IgD-negative memory B cell (primary cell): Measurements from ENCODE around the gene PTPA. TPM values are rescaled to one million over a fixed set of nuclear protein-coding genes. Genes with fewer than 3 reads are reported as not detected.

Experiments used
- H3K27ac Mint-ChIP-seq, 3 donors: one replicate each; pipeline ENCODE4 v1.8.0; 2020 to 2022; ENCODE audit warnings: mild to moderate bottlenecking in 3 of 3, mixed read lengths in 3 of 3, moderate library complexity in 1 of 3
- H3K27me3 Mint-ChIP-seq: one replicate; pipeline ENCODE4 v1.8.0; 2021; ENCODE audit warnings: mixed read lengths
- H3K36me3 Mint-ChIP-seq: one replicate; pipeline ENCODE4 v1.8.0; 2020; ENCODE audit warnings: mild to moderate bottlenecking, mixed read lengths
- H3K4me1 Mint-ChIP-seq, 3 donors: one replicate each; pipeline ENCODE4 v1.8.0; 2020 to 2022; ENCODE audit warnings: mixed read lengths in 3 of 3, mild to moderate bottlenecking in 1 of 3
- H3K4me3 Mint-ChIP-seq, 4 donors: one replicate each; pipeline ENCODE4 v1.8.0; 2020 to 2022; ENCODE audit warnings: mild to moderate bottlenecking in 4 of 4, mixed read lengths in 4 of 4, moderate library complexity in 3 of 4
- H3K9me3 Mint-ChIP-seq, 3 donors: one replicate each; pipeline ENCODE4 v1.8.0; 2020 to 2021; ENCODE audit warnings: mixed read lengths in 3 of 3, mild to moderate bottlenecking in 1 of 3
- polyA plus RNA-seq: library from polyadenylated mRNA; unstranded; fragments of 300-500 nt; fragmentation: Illumina TruSeq; gene quantifications from one replicate; pipeline ENCODE4 v1.2.3, GENCODE V29; 2021

The PTPA gene
- polyA plus RNA-seq, 1 donor from 2014 or later = 12.2 TPM

DNA sequence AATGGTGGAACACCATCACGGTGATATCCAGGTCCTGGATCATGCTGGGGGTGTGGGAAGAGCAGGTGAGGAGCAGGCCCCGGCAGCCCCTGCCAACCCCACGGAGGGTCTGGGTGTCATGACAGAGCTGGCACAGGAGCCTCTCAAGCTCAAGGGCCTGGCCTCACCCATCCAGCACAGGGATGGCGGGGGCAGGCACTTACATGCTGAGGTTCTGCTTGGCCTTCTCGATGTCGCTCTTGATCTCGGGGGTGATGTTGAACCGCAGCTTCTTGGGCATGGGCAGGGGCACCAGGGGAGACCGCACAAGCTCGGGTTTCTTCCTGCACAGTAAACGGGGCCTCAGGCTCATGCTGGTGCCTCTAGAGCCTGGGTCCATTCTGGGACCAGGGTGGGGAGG, 12.9 kb upstream of the PTPA start:
- Mint-ChIP-seq H3K36me3 (peaks cover 3% of the 10 kb centered on the region), H3K27me3 (peaks cover 3% of the 10 kb centered on the region), H3K4me1 (peaks cover 0 to 1% (median 0%) of the 10 kb centered on the region in 3 donors), H3K4me3 (no peak overlapping the region), H3K27ac (no peak overlapping the region), H3K9me3 (no peaks in the 10 kb centered on the region)

DNA sequence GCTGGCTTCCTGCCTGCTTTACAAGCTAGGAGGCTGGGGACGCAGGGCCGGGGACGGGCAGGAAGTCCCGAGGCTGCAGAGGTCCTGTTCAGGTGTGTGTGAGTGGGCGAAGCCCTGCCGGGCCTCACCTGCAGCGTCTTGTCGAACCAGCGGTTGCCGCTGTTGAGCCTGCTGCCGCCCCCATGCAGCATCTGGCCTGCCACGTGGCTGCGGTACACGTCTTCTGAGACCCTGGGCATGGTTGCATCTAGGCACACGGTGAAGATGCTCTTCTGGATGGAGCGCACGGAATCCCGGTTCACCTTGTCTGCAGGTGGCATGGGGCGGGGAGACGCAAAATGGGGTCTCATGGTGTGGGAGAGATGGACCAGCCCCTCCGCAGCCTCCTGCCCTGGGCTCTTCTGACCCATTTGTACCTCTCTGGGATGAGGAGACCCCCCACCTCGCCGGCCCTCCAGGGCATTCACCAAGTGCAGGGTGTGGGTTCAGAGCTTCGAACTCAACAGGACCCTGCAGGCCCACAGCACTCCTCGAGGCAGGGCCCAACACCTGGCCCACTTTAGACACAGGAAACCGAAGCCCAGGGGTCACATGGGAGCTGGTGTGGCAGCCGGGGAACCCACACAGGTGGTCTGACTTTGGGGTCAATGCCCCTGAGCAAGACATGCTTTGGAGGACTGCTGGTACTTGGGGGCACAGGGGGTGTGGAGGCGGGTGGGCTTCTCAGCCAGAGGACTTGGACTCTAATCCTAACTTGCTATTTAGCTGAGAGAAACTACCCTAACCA, 10.6 kb upstream of the PTPA start:
- H3K4me1 Mint-ChIP-seq = no peaks in the 10 kb centered on the region

DNA sequence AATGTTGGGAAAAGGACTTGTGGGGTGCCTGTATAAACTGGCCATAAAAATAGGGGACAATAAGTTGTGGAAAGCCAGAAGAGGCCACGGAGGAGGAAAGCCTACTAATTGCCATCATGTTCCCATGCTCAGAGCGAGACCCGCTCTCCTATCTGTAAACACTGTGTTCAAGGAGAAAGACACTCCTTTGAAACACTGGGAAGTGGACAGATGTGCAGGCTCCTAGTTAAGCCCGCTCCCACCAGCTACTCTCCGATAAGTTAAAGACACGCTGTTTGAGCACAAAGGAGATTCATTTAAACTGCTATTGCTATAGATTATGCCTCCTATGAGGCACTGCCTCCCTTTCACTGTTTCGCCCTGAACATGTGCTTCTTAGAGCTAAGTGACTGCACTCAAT, 9.9 kb upstream of the PTPA start:
- Mint-ChIP-seq H3K36me3 (peaks cover 3% of the 10 kb centered on the region), H3K4me3 (peak overlapping the region in 2 of 4 donors; percentile 40 to 43), H3K4me1 (no peaks in the 10 kb centered on the region), H3K9me3 (no peaks in the 10 kb centered on the region), H3K27me3 (peaks cover 3% of the 10 kb centered on the region), H3K27ac (peak overlapping the region in 1 of 3 donors; percentile 62)

More for the DNA sequence above, 10.6 kb upstream of the PTPA start:
- Mint-ChIP-seq H3K36me3 (peaks cover 3% of the 10 kb centered on the region), H3K9me3 (no peaks in the 10 kb centered on the region), H3K27ac (peak overlapping the region in 1 of 3 donors; percentile 62), H3K27me3 (peaks cover 3% of the 10 kb centered on the region), H3K4me3 (no peak overlapping the region)

DNA sequence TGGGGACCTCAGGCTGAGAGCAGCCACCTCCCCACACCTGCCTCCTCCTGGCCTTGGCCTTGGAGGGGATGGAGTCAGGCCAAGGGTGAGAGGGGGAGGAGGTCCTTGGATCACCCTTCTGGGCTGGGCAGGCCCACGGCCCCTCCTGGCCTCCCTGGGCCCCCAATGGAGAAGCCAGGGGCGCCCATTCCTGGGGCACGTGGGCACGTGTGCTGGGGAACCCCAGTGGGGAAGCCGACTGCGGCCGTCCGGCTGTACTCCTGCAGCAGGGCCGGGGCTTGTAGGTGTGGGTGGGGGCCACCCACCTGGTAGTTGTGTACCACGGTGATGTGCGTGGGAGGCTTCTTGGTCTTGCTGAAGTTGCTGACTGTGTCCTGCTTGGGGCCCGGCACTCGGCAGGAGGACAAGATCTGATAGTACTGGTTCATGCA, 9.1 kb upstream of the PTPA start:
- peaks cover 1% of the 10 kb centered on the region for H3K36me3 Mint-ChIP-seq
- no peaks in the 10 kb centered on the region for H3K9me3 Mint-ChIP-seq
- H3K4me1 Mint-ChIP-seq = no peaks in the 10 kb centered on the region
- H3K27ac Mint-ChIP-seq = peak overlapping the region in 1 of 3 donors; percentile 62
- no peak overlapping the region for H3K4me3 Mint-ChIP-seq
- H3K27me3 Mint-ChIP-seq = peaks cover 3% of the 10 kb centered on the region

DNA sequence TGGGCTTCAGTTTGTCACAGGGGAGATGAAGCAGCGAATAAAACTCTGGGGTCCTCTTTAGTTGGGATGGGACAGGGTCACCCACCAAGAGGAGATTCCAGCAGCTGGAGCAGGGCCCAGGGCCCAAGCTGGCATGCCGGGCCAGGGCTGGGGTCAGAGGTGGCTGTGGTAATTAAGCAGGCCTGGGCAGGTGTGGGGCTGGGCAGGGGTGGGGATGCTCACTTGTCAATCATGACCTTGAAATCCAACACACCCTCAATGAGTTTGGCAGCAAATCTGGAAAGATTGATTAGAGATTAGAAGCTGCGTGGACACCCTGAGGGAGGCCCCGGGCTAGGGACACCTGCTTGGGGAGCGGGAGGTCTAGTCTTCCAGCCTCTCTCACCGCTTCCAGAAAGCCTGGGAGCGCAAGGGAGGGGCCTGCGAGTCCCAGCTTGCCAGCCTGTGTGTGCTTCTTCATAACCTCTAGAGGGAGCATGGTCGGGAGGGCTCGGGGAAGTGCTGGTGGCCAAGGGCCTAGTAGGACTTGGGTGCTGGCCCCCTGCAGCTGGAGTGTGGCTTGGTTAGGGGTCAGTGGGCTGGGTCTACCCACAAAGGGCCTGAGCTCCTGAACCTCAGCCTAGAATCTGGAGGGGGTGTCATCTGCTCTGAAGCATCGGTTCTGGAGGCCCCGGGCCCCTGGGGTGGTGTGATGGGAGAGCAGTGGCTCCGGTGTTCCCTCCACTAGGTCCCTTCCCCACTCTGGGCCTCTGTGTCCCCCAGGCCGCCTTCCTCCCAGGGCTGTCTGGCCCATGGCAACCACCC, 8.2 kb upstream of the PTPA start:
- Mint-ChIP-seq H3K27ac (no peak overlapping the region), H3K36me3 (peaks cover 1% of the 10 kb centered on the region), H3K4me3 (no peak overlapping the region), H3K27me3 (peaks cover 3% of the 10 kb centered on the region), H3K9me3 (no peaks in the 10 kb centered on the region), H3K4me1 (no peaks in the 10 kb centered on the region)

DNA sequence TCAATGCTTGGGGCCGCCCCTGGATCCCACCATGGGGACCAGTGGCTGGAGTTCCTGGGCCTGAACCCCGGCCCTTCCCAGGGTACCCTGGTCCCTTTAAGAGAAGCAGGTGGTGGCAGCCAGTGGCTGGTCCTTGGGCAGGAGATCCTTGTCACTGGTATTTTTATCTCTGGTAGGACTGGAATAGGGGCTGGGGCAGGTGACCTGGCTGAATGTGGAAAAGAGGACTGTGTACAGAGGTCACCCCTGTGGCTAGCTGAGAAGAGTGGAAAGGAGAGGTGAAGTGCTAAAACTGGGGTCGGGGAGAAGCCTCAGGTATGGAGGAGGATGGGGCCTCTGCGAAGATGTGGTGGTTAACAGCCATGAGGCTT, 7.6 kb upstream of the PTPA start:
- H3K27ac Mint-ChIP-seq = no peak overlapping the region
- no peak overlapping the region for H3K4me3 Mint-ChIP-seq
- no peaks in the 10 kb centered on the region for H3K9me3 Mint-ChIP-seq
- H3K36me3 Mint-ChIP-seq = peaks cover 1% of the 10 kb centered on the region
- H3K27me3 Mint-ChIP-seq = peaks cover 3% of the 10 kb centered on the region
- H3K4me1 Mint-ChIP-seq = no peaks in the 10 kb centered on the region

DNA sequence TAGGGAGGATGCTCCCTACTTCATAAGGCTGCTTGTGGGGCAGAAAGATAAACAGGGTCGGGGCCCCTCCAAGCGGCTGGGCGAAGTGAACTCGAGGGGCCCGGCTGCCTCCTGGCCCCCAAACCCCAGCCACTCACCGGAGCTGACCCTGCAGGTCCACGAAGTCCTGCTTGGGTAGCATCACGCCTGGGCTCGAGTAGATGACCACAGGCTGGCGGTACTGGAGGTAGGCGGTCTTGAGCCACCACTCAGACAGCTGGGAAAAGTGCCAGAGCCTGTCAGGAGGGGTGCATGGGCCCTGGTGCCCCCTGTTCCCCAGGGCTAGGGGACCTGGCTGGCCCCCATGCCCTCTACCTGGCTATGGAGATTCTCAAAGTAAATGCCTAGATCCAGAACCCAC, 7.2 kb upstream of the PTPA start:
- Mint-ChIP-seq H3K4me3 (no peak overlapping the region), H3K9me3 (no peaks in the 10 kb centered on the region), H3K27ac (no peak overlapping the region), H3K27me3 (peaks cover 3% of the 10 kb centered on the region), H3K36me3 (peaks cover 1% of the 10 kb centered on the region), H3K4me1 (no peaks in the 10 kb centered on the region)

DNA sequence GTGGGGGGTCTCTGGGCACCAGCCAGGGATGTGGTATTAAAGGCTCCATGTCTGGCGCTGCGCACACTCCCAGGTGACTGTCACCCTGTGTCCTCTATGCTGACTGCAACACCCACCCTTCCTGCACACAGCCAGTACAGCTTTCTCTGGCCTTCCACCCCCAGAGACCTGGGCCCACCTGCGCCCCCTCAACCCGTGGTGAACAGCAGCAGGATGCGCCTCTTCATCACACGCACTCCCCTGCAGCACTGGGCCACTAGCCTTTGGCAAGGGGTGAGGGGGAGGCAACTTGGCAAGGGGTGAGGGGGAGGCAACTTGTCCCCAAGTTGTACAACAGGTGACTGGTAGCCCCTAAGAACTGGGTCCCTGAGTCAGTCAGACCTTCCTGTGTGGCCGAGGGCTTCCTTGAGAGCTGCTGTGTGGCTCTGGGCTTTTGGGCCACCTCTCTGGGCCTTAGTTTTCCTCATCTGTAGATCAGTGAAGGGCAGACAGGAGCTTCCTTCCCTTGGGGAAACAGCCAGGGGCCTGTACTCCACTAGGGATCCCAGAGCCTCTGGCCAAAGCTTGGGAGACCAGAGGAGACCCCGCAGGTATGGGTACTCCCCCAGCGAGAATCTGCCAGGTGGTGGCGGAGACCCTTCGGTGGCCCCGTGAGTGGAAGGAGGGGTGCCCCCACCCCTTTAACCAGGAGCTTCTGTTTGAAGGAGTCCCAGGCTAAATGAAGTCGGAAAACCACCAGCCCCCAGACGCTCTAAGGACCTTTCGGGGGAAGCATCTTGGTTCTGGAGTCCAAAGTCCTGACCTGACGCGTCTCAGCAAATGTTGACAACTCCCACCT, 5.1 kb upstream of the PTPA start:
- Mint-ChIP-seq H3K36me3 (peaks cover under 1% of the 10 kb centered on the region), H3K9me3 (no peaks in the 10 kb centered on the region), H3K27me3 (peaks cover 2% of the 10 kb centered on the region), H3K4me3 (peak overlapping the region in 1 of 4 donors; percentile 29), H3K4me1 (peaks cover 0 to 8% (median 3%) of the 10 kb centered on the region in 3 donors), H3K27ac (no peak overlapping the region)

DNA sequence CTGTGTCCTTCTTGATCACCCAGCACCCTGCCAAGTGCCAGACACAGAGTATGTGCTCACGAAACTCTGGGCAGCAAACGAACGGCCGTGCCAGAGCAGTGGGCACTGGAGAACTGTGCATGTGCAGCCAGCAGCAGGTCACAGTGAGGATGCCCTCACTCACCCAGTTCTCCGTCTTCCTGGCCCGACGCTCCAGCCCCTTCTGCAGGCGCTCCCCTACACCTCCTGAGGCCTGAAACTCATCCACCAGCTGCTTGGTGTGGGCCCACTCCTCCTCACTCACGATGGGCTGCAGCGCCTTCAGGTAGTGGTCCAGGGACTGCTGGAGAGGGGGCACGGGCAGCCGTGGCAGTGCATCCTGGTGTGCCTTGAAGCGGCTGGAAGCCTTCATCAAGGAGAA, 3.6 kb upstream of the PTPA start:
- H3K36me3 Mint-ChIP-seq = no peaks in the 10 kb centered on the region
- H3K27ac Mint-ChIP-seq = no peak overlapping the region
- no peaks in the 10 kb centered on the region for H3K9me3 Mint-ChIP-seq
- peak overlapping the region in 1 of 4 donors; percentile 69 for H3K4me3 Mint-ChIP-seq
- H3K27me3 Mint-ChIP-seq = no peaks in the 10 kb centered on the region
- H3K4me1 Mint-ChIP-seq = peaks cover 4 to 12% (median 8%) of the 10 kb centered on the region in 3 donors

DNA sequence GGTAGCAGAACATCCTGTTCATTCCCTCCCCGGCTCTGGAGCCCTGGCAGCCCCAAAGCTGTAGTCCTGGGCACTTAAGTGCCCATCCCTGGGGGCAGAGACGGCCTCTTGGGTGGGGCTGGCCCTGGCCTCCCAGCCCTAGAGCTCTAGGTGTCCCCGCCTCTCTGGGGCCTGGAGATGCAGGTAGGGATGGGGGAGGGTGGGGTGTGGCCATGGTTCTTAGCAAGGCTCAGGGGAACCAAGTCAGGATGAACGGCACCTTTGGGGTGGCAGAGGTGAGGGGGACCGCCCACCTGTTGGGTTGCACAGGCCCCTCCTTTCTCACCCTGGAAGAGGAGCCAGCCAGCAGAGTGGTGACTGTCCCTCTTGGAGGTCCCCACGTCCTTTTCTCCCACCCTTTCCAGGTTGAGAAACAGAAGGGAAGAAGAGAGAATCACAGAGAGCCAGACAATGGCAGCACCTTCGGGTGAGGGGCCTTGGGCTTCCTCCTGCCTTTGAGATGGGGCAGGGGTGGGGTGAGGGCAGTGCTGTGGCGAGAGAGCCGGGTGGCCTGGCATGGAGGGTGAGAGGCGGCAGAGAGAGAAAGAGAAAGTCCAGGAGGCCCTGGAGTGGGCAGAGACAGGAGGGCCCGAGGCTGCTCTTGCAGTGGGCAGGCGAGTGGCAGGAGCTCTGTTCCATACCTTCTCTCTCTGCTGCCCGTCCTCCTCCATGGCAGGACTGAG, 3.0 kb upstream of the PTPA start:
- H3K9me3 Mint-ChIP-seq = no peaks in the 10 kb centered on the region
- peaks cover 4 to 12% (median 8%) of the 10 kb centered on the region in 3 donors for H3K4me1 Mint-ChIP-seq
- H3K27ac Mint-ChIP-seq = no peak overlapping the region
- peak overlapping the region in 1 of 4 donors; percentile 75 for H3K4me3 Mint-ChIP-seq
- no peaks in the 10 kb centered on the region for H3K27me3 Mint-ChIP-seq
- no peaks in the 10 kb centered on the region for H3K36me3 Mint-ChIP-seq

DNA sequence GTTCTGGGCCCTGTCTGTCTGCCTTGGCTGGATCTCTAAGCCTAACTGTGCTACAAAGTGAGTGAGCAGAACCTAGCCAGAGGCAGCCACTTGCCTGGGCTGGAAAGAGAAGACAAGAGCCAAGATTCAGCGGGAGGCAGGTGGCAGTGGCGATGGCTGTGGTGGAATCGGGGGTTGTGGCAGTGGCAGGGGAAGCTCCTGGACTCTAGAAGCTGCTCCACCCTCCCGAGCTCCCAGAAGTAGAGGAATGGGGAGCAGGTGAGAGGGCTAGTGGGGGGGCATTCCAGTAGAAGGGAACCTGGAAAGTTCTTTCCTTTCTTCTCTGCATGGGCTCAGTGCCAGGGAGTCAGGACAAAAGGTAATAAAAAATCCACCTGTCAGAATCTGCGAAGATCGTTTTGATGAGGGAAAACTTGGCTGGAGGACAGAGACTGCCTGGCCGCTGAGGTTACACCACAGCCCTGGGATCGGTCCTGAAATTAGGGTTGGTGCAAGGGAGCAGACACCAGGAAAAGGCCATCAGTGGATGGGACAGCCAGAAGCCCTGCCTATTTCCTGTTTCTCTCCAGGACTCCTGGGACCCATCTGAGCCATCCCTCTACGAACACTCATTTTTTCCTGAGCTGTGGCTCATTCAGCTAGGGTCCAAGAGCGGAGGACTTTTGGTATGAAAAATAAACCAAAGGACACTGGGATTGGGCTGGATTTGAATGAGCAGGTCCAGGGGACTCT, 2.2 kb upstream of the PTPA start:
- H3K27ac Mint-ChIP-seq = peak overlapping the region in 1 of 3 donors; percentile 31
- peaks cover 4 to 12% (median 12%) of the 10 kb centered on the region in 3 donors for H3K4me1 Mint-ChIP-seq
- no peaks in the 10 kb centered on the region for H3K36me3 Mint-ChIP-seq

DNA sequence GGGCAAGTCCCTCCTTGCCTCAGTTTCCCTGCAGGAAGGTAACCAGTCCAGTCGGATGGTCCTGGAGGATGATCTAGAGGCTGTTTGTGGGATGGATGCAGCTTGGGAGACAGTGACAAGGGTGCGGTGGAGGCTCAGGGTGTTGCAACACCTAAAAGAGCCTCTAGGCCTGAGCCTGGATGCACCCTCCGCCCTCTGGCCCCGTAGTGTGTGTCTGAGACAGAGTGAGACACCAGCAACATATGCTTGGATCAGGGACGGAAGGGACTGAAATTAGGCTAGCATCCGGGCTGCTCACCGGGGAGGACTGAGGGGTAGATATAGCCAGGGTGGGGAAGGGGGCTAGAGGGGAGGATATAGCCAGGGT, 1.7 kb upstream of the PTPA start:
- Mint-ChIP-seq H3K4me3 (peak overlapping the region; percentile 63 to 84 (median 78)), H3K9me3 (no peaks in the 10 kb centered on the region), H3K27me3 (no peaks in the 10 kb centered on the region), H3K36me3 (no peaks in the 10 kb centered on the region), H3K4me1 (peaks cover 8 to 13% (median 12%) of the 10 kb centered on the region in 3 donors), H3K27ac (peak overlapping the region in 2 of 3 donors; percentile 2 to 31)

More for the DNA sequence above, 2.2 kb upstream of the PTPA start:
- H3K27me3 Mint-ChIP-seq = no peaks in the 10 kb centered on the region
- H3K9me3 Mint-ChIP-seq = no peaks in the 10 kb centered on the region
- H3K4me3 Mint-ChIP-seq = peak overlapping the region; percentile 63 to 84 (median 78)

DNA sequence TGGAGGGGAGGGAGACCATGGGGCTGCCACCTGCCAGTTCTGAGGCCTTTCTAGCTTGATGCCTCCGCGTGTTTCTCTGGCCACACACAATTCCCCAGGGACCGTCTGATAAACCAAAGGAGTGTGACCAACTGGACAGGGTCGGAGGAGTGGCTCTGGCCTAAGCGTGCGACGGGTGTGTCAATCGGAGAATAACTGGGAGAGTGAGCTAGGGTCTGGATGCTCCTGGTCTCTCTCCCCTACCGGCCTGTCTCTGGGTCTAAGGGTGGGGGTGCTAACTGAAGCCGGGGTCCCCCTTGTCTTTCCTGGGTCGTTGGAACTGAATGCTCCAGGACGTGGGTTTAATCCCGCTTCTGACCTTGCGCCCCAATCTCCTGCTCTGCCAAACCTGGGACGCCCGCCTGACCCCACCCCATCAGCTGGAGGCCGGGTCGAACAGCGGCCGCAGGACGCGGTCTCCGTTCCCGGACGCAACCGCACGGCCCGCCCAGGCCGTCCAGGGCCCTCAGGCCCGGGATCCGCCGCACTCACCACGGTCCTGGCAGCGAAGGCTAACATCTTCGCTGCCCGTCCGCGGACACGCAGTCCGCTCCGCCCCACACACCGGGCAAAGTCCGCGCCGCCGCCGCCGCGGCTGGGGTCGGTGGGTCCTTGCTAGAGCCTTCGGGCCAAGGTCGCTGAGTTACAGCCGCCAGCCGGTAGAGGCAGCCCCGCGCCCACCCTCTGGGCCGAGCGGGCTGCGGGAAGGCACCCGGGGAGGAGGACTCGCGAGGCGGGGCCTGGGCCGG, 1.1 kb upstream of the PTPA start:
- Mint-ChIP-seq H3K36me3 (no peaks in the 10 kb centered on the region), H3K4me3 (peak overlapping the region; percentile 64 to 98 (median 90)), H3K4me1 (peaks cover 12 to 14% (median 13%) of the 10 kb centered on the region in 3 donors), H3K27me3 (no peaks in the 10 kb centered on the region), H3K9me3 (no peaks in the 10 kb centered on the region), H3K27ac (peak overlapping the region in 1 of 3 donors; percentile 95)
